OCI-LY3 (cell line): ENCODE data around the gene CGREF1.
"Not testable (repeated sequence)": the region's sequence is repeated elsewhere in the genome, so short reads cannot be mapped to it uniquely, and the experiment has no call there.

ENCODE experiments used
- EZH2phosphoT487 ChIP-seq: fragments of 200-600 bp; shearing (Covaris generic); IDR thresholded peaks from 2 replicates; pipeline ENCODE4 v1.6.1; 2018; ENCODE audit warnings: antibody characterized with exemption, mixed run types, low read depth
- TF ChIP-seq, protein P1 (sequence below): fragments of 200-600, 300-600 bp; sonication (generic); IDR thresholded peaks from 2 replicates; pipeline ENCODE4 v1.5.1; 2014; ENCODE audit warnings: antibody characterized with exemption, low read length, low read depth

DNA sequence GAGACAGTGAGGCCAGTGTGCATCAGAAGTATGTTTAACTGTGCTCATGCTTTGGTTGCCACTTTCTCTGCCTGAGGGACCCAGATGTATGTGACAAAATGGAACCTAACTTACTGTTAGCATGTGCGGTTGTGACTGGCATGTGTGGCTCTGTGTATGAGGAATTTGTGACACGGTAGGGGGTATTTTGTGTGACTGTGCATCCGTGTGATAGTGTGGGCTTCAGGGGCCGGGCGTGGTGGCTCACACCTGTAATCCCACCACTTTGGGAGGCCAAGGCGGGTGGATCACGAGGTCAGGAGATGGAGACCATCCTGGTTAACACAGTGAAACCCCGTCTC is 372 bp upstream of the CGREF1 start:
- not testable (repeated sequence) for TF ChIP-seq EZH2phosphoT487
- TF ChIP-seq, protein P1, sequence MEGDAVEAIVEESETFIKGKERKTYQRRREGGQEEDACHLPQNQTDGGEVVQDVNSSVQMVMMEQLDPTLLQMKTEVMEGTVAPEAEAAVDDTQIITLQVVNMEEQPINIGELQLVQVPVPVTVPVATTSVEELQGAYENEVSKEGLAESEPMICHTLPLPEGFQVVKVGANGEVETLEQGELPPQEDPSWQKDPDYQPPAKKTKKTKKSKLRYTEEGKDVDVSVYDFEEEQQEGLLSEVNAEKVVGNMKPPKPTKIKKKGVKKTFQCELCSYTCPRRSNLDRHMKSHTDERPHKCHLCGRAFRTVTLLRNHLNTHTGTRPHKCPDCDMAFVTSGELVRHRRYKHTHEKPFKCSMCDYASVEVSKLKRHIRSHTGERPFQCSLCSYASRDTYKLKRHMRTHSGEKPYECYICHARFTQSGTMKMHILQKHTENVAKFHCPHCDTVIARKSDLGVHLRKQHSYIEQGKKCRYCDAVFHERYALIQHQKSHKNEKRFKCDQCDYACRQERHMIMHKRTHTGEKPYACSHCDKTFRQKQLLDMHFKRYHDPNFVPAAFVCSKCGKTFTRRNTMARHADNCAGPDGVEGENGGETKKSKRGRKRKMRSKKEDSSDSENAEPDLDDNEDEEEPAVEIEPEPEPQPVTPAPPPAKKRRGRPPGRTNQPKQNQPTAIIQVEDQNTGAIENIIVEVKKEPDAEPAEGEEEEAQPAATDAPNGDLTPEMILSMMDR, result not testable (repeated sequence)
